Kidney epithelial cell (primary cell): ENCODE measurements around the gene ANKFY1. TPM values are rescaled to one million over a fixed set of nuclear protein-coding genes. Genes with fewer than 3 reads are reported as not detected.
"Not testable (repeated sequence)": the region's sequence is repeated elsewhere in the genome, so short reads cannot be mapped to it uniquely, and the experiment has no call there.

Experiments used
- DNase-seq: peaks from one replicate; pipeline ENCODE4 v3.0.0-alpha.2; 2010; ENCODE audit warnings: low read depth
- H3K27me3 ChIP-seq: 2 replicates; pipeline ENCODE4 v1.6.0; 2011; ENCODE audit warnings: low read length; ENCODE audit not compliant: control insufficient read depth, insufficient read depth
- H3K36me3 ChIP-seq: 2 replicates; pipeline ENCODE4 v1.5.1; 2011; ENCODE audit warnings: low read length; ENCODE audit not compliant: control insufficient read depth, insufficient read depth
- H3K4me3 ChIP-seq: 2 replicates; pipeline ENCODE4 v1.5.1; 2011; ENCODE audit warnings: low read depth, mild to moderate bottlenecking, control low read depth, low read length
- total RNA-seq: library from RNA; depleted of rRNA; stranded (reverse); fragments of >200 nt; gene quantifications from 2 replicates; pipeline ENCODE4 v1.2.3, GENCODE V29; 2015
- TF ChIP-seq, protein P1 (sequence below): IDR thresholded peaks from 2 replicates; pipeline ENCODE4 v1.5.1; 2011; ENCODE audit warnings: mild to moderate bottlenecking, moderate library complexity, low read length, control low read depth, inconsistent platforms; ENCODE audit not compliant: insufficient read depth, poor library complexity, severe bottlenecking

The ANKFY1 gene
- total RNA-seq, 1 donor from 2014 or later = 39.4 TPM

DNA sequence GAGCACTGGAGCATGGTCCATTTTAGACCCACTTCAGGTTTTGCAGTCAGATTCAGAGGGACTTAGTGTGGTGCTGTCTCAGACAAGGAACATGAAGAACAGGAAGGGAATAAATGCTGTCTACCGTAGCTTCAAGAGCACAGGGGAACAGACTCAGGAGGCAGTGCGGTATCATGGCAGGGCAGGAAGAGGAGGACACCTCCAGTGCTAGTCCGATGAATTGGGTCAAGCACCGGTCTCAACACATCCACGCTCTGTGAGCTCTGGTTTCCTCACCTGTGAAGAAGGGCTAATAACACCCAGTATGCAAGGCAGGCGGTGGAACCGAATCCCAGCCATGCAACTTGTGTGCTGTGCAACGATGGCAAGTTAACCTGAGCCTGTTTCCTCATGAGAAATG is 3.6 kb upstream of the ANKFY1 start:
- no peaks in the 10 kb centered on the region for H3K27me3 ChIP-seq
- DNase-seq = no peak
- TF ChIP-seq, protein P1, sequence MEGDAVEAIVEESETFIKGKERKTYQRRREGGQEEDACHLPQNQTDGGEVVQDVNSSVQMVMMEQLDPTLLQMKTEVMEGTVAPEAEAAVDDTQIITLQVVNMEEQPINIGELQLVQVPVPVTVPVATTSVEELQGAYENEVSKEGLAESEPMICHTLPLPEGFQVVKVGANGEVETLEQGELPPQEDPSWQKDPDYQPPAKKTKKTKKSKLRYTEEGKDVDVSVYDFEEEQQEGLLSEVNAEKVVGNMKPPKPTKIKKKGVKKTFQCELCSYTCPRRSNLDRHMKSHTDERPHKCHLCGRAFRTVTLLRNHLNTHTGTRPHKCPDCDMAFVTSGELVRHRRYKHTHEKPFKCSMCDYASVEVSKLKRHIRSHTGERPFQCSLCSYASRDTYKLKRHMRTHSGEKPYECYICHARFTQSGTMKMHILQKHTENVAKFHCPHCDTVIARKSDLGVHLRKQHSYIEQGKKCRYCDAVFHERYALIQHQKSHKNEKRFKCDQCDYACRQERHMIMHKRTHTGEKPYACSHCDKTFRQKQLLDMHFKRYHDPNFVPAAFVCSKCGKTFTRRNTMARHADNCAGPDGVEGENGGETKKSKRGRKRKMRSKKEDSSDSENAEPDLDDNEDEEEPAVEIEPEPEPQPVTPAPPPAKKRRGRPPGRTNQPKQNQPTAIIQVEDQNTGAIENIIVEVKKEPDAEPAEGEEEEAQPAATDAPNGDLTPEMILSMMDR = no peak
- no peak overlapping the region for H3K4me3 ChIP-seq
- H3K36me3 ChIP-seq = peaks cover 2% of the 10 kb centered on the region

DNA sequence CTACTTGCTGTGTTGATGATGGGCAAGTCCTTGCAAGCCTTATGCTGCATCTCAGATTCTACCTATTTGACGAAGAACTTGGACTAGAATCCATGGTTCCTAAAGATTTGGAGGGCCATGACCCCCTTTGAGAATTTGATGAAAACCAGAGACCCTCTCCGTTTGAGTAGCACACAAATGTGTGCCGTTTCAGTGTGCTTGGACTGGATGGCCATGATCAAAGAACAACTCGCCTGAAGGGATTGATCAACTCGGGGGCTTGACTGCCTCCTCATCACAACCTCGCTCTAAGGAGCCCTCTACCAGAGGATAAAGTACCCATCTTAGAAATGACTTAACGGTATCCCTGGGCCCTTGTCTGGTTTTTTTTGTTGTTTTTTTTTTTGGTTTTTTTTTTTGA is 2.8 kb upstream of the ANKFY1 start:
- no peaks in the 10 kb centered on the region for H3K27me3 ChIP-seq
- no peak for DNase-seq
- no peak overlapping the region for H3K4me3 ChIP-seq
- TF ChIP-seq, protein P1 = no peak
- peaks cover 2% of the 10 kb centered on the region for H3K36me3 ChIP-seq

DNA sequence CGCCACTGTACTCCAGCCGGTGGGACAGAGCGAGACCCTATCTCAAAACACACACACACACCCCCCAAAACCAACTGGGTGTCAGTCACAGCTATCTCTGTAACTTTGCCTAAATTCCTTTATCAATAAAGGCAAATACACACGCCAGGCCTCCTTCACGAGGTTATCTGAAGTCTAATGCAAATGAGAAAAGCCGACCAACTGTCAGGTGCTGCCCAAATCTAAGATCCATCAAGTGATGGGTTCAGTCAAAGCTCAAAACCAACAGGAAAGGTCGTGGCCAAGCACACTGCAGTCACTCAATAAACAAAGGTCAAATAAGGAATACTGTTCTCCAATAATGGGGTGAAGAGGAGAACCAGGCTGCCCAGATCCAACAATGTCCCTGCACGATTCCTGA is 1.1 kb downstream of the ANKFY1 start:
- Histone ChIP-seq H3K27me3 (no peaks in the 10 kb centered on the region), H3K4me3 (peak overlapping the region; percentile 95), H3K36me3 (peaks cover 2% of the 10 kb centered on the region)
- TF ChIP-seq, protein P1 = no peak
- no peak for DNase-seq

DNA sequence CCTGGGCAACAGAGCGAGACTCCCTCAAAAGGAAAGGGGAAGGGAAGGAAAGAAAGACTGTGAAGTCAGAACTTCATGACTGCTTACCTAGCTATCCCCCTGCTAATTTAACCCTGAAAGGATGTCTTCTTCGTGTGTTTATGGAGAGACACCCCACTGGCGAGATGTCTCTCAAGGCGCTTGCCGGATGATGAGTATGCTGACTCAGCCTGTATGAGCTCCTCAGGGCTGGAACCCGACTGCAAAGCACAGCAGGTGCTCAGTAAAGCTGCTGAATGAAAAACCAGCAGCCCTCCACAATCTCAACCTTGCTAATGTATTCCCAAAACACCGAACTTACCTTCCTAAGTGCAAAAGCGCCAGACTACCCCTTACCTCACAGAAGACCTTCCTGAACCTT is 2.3 kb downstream of the ANKFY1 start:
- Histone ChIP-seq H3K27me3 (no peaks in the 10 kb centered on the region), H3K4me3 (no peak overlapping the region), H3K36me3 (no peaks in the 10 kb centered on the region)
- TF ChIP-seq, protein P1 = no peak
- no peak for DNase-seq

DNA sequence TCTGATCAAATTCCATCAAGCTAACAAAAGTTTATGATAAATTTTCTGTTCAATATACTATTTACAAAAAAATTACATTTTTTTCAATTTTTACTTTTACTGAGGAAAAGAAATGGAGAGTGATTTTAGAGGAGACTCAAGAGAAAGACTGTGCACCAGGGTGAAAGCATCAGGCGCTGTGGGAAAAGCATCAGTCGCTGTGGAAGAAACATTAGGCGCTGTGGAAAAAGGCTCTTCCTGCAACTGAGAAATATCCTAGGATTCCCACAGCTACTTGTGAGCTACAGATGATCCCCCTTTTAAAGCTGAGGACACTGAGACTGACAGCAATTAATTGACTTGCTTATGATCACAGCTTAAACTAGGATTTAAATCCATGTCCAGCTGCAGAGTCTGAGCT is 4.9 kb downstream of the ANKFY1 start:
- H3K27me3 ChIP-seq = no peaks in the 10 kb centered on the region
- H3K36me3 ChIP-seq = no peaks in the 10 kb centered on the region
- no peak overlapping the region for H3K4me3 ChIP-seq
- TF ChIP-seq, protein P1 = no peak
- DNase-seq = no peak

DNA sequence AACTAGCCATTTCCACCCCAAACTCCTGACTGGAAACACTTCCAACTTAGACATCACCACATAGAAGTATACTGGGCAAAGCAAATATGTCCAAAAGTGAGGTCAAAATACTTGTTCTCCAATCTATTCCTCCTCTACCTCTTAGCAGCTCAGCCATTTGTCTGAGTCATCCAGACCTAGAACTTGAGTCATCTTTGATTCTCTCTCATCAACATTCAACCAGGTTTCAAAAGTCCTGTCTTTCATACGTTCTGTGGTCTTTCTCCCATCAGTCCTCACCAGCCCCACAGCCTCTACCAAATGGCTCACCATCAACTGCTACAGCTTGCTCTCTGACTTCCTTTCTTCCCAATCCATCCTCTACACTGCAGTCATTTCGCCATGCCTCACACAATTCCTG is 6.8 kb downstream of the ANKFY1 start:
- TF ChIP-seq, protein P1 = no peak
- no peaks in the 10 kb centered on the region for H3K27me3 ChIP-seq
- no peak for DNase-seq
- H3K4me3 ChIP-seq = no peak overlapping the region
- no peaks in the 10 kb centered on the region for H3K36me3 ChIP-seq

DNA sequence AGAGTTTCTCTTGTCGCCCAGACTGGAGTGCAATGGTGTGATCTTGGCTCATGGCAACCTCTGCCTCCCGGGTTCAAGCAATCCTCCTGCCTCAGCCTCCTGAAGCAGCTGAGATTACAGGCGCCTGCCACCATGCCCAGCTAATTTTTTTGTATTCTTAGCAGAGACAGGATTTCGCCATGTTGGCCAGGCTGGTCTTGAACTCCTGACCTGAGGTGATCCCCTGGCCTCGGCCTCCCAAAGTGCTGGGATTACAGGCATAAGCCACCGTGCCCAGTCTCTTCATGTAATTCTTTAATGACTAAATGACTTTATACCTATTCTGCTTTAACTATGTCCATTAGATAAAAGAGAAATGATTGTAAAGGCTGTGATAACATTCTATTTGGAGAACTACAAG is 8.5 kb downstream of the ANKFY1 start:
- H3K4me3 ChIP-seq, DNase-seq, H3K27me3 ChIP-seq, H3K36me3 ChIP-seq: not testable (repeated sequence)
